ENCODE data around the gene CDC42BPA.

CDC42BPA gene

GRCh38 chr1:226978432-226979114, 339.7 kb downstream of the CDC42BPA start:
- DNase-seq (ENCODE audit: low spot score), result no peak

GRCh38 chr1:226977643-226978431, 340.5 kb downstream of the CDC42BPA start:
- DNase-seq (ENCODE audit: low spot score), result no peak

- no peak for DNase-seq (ENCODE audit: low spot score)
These were observed 341.2 kb downstream of the CDC42BPA start for GRCh38 chr1:226976978-226977642.

GRCh38 chr1:226976276-226976977, 341.9 kb downstream of the CDC42BPA start:
- no peak for DNase-seq (ENCODE audit: low spot score)

GRCh38 chr1:226975259-226976250, 342.7 kb downstream of the CDC42BPA start:
- no peak for DNase-seq (ENCODE audit: low spot score)

GRCh38 chr1:226974544-226975258, 343.6 kb downstream of the CDC42BPA start:
- DNase-seq (ENCODE audit: low spot score), result no peak

GRCh38 chr1:226973898-226974543, 344.3 kb downstream of the CDC42BPA start:
- no peak for DNase-seq (ENCODE audit: low spot score)

GRCh38 chr1:226973371-226973897, 344.9 kb downstream of the CDC42BPA start:
- DNase-seq (ENCODE audit: low spot score), result no peak

- no peak for DNase-seq (ENCODE audit: low spot score)
These were observed 345.4 kb downstream of the CDC42BPA start for GRCh38 chr1:226972931-226973330.

GRCh38 chr1:226971765-226972164, 346.5 kb downstream of the CDC42BPA start:
- DNase-seq (ENCODE audit: low spot score), result no peak

GRCh38 chr1:226967665-226968064, 350.6 kb downstream of the CDC42BPA start:
- DNase-seq (ENCODE audit: low spot score), result no peak

- no peak for DNase-seq (ENCODE audit: low spot score)
These were observed 351.6 kb downstream of the CDC42BPA start for GRCh38 chr1:226966683-226967082.

GRCh38 chr1:226965581-226966440, 352.5 kb downstream of the CDC42BPA start:
- DNase-seq (ENCODE audit: low spot score), result no peak

- DNase-seq (ENCODE audit: low spot score), result no peak
These were observed 353.4 kb downstream of the CDC42BPA start for GRCh38 chr1:226964611-226965486.

- DNase-seq (ENCODE audit: low spot score), result no peak
These were observed 354.2 kb downstream of the CDC42BPA start for GRCh38 chr1:226964068-226964425.

- DNase-seq (ENCODE audit: low spot score), result no peak
These were observed 355.6 kb downstream of the CDC42BPA start for GRCh38 chr1:226962421-226963391.

Data from CD4-positive, alpha-beta T cell treated with Interleukin-2 at 100 ng/mL for 4 hours (primary cell).